CD14-positive monocyte (primary cell): ENCODE data around the gene SLC24A5. TPM values are rescaled to one million over a fixed set of nuclear protein-coding genes. Genes with fewer than 3 reads are reported as not detected.

Experiments used
- DNase-seq, 3 donors: peaks; one replicate each; pipeline ENCODE4 v3.0.0-alpha.2; 2011 to 2022
- H2AFZ ChIP-seq: 2 replicates; pipeline ENCODE4 v1.6.0; 2012; ENCODE audit warnings: mild to moderate bottlenecking, low read depth, low read length, inconsistent platforms; ENCODE audit not compliant: insufficient read depth, poor library complexity, severe bottlenecking
- H3K27ac ChIP-seq, 2 donors: 1 replicate in 1 of 2; 2 replicates in 1 of 2; pipeline ENCODE4 v1.5.1; 2012 to 2013; ENCODE audit warnings: low read length in 2 of 2, control low read depth in 1 of 2, inconsistent platforms in 1 of 2, low read depth in 1 of 2, mild to moderate bottlenecking in 1 of 2
- H3K27me3 ChIP-seq, 2 donors: one replicate each; pipeline versions ENCODE4 v1.6.0 to v1.6.1; 2011 to 2013; ENCODE audit warnings: low read length in 2 of 2; ENCODE audit not compliant: control insufficient read depth in 2 of 2, insufficient read depth in 2 of 2
- H3K36me3 ChIP-seq, 2 donors: replicated peaks in 1 of 2; 1 replicate in 1 of 2; 2 replicates in 1 of 2; pipeline versions ENCODE4 v1.5.1 to v1.6.1; 2012 to 2013; ENCODE audit warnings: low read length in 2 of 2, control low read depth in 1 of 2, inconsistent platforms in 1 of 2, mild to moderate bottlenecking in 1 of 2; ENCODE audit not compliant: insufficient read depth in 2 of 2, control insufficient read depth in 1 of 2
- H3K4me1 ChIP-seq, 2 donors: 1 replicate in 1 of 2; 2 replicates in 1 of 2; pipeline versions ENCODE4 v1.5.1 to v1.6.1; 2012 to 2013; ENCODE audit warnings: low read length in 2 of 2, control low read depth in 1 of 2, inconsistent platforms in 1 of 2, mild to moderate bottlenecking in 1 of 2, moderate library complexity in 1 of 2; ENCODE audit not compliant: insufficient read depth in 2 of 2, control insufficient read depth in 1 of 2
- H3K4me2 ChIP-seq: replicated peaks from 2 replicates; pipeline ENCODE3; 2012; ENCODE audit warnings: low read length, moderate library complexity, mild to moderate bottlenecking; ENCODE audit not compliant: poor library complexity, severe bottlenecking; ENCODE audit errors: extremely low read depth
- H3K4me3 ChIP-seq, 3 experiments: fragments of 200-600 bp in 1 of 3; sonication (generic) in 1 of 3; replicated peaks in 1 of 3; 1 replicate in 2 of 3; 2 replicates in 1 of 3; pipeline ENCODE4 v1.5.1; 2011 to 2013; ENCODE audit warnings: low read length in 3 of 3, mild to moderate bottlenecking in 3 of 3, control low read depth in 2 of 3, low read depth in 2 of 3, inconsistent platforms in 1 of 3, moderate library complexity in 1 of 3
- H3K79me2 ChIP-seq: 2 replicates; pipeline ENCODE4 v1.6.0; 2012; ENCODE audit warnings: mild to moderate bottlenecking, control low read depth, inconsistent platforms, low read length, moderate library complexity; ENCODE audit not compliant: insufficient read depth
- H3K9ac ChIP-seq: 2 replicates; pipeline ENCODE4 v1.6.0; 2017; ENCODE audit warnings: low read length, mild to moderate bottlenecking; ENCODE audit not compliant: insufficient read depth, poor library complexity, severe bottlenecking
- H3K9me3 ChIP-seq, 2 donors: replicated peaks in 1 of 2; 1 replicate in 1 of 2; 2 replicates in 1 of 2; pipeline versions ENCODE4 v1.5.1 to v1.6.1; 2012 to 2013; ENCODE audit warnings: low read length in 2 of 2, control low read depth in 1 of 2; ENCODE audit not compliant: control insufficient read depth in 1 of 2, insufficient read depth in 1 of 2
- H4K20me1 ChIP-seq: 2 replicates; pipeline ENCODE4 v1.6.0; 2012; ENCODE audit warnings: mild to moderate bottlenecking, low read length, control low read depth, moderate library complexity; ENCODE audit not compliant: insufficient read depth
- H3K27ac Mint-ChIP-seq, 7 donors: one replicate each; pipeline ENCODE4 v1.8.0; 2020; ENCODE audit warnings: mild to moderate bottlenecking in 7 of 7, mixed read lengths in 7 of 7, moderate library complexity in 6 of 7, inconsistent platforms in 2 of 7
- H3K27me3 Mint-ChIP-seq, 3 donors: one replicate each; pipeline ENCODE4 v1.8.0; 2021 to 2022; ENCODE audit warnings: low read depth in 3 of 3, mild to moderate bottlenecking in 3 of 3, mixed read lengths in 3 of 3, moderate library complexity in 3 of 3, inconsistent platforms in 1 of 3
- H3K36me3 Mint-ChIP-seq, 2 donors: one replicate each; pipeline ENCODE4 v1.8.0; 2020; ENCODE audit warnings: mixed read lengths in 2 of 2, inconsistent platforms in 1 of 2, mild to moderate bottlenecking in 1 of 2
- H3K4me1 Mint-ChIP-seq: one replicate; pipeline ENCODE4 v1.8.0; 2020; ENCODE audit warnings: mild to moderate bottlenecking, mixed read lengths
- H3K4me3 Mint-ChIP-seq, 2 donors: one replicate each; pipeline ENCODE4 v1.8.0; 2020; ENCODE audit warnings: mild to moderate bottlenecking in 2 of 2, mixed read lengths in 2 of 2, moderate library complexity in 1 of 2
- H3K9me3 Mint-ChIP-seq, 7 donors: one replicate each; pipeline ENCODE4 v1.8.0; 2020 to 2022; ENCODE audit warnings: mixed read lengths in 7 of 7, mild to moderate bottlenecking in 6 of 7, moderate library complexity in 6 of 7, inconsistent platforms in 2 of 7
- WGBS: methylation state at CpG from one replicate; pipeline ENCODE4 v1.1.5; 2013; ENCODE audit warnings: missing lambda C conversion rate; ENCODE audit not compliant: insufficient coverage; 5-methylcytosine and 5-hydroxymethylcytosine counted together
- intact Hi-C, 2 donors: fragments of 100-400 bp; cut with micrococcal nuclease; formaldehyde crosslinking; loops; one replicate each; pipeline versions ENCODE4 v1.15.0 to v1.15.1; 2023
- polyA plus RNA-seq, 3 donors: library from polyadenylated mRNA; depleted of rRNA in 1 of 3; unstranded in 2 of 3; stranded (reverse) in 1 of 3; fragments of 300-500 nt in 2 of 3; fragments of >200 nt in 1 of 3; fragmentation: Illumina TruSeq in 2 of 3; gene quantifications; 1 replicate in 2 of 3; 2 replicates in 1 of 3; pipeline ENCODE4 v1.2.3, GENCODE V29; 2012 to 2021
- TF ChIP-seq, protein P1 (sequence below): fragments of 200-600 bp; IDR thresholded peaks from one replicate; pipeline ENCODE4 v1.8.0; 2022; ENCODE audit warnings: antibody characterized with exemption, mild to moderate bottlenecking

Gene SLC24A5
- polyA plus RNA-seq, 3 donors, result not detected

DNA sequence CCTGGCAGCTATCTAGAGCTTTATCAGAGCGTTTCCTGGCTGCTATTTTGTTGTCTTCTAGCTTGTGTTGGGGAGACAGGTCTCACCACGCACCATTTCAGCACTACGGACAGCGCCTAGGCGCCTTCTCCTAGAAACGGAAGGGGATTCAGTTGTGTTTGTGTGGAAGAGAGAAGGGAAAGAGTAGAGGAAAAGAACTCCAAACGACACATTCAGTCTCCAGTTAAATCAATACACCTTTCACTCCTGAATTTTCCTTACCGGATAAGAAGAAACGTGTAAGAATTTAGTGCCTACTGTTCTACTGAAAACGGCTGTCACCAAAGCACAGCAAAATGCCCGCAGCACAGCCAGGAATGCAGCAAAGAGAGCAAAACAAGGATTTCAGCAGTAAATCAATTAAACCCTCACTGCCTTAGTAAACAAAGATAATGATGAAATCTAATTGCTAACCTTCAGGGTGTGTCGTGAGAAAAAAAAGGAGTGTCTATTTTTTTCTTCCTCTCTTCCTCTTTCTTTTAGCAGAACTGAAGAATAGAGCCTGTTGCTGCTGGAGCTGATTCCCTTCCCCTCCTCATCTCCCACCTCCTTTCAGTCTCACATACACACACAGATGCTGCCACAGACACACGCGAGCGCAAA, 70.3 kb downstream of the SLC24A5 start:
- intact Hi-C loops, result no loop called here
- H3K4me1 Mint-ChIP-seq, result peaks cover 7% of the 10 kb centered on the region
- H3K27ac Mint-ChIP-seq, result no peak overlapping the region
- H4K20me1 ChIP-seq, result no peaks in the 10 kb centered on the region
- H3K36me3 Mint-ChIP-seq, result no peaks in the 10 kb centered on the region
- no peak overlapping the region for H3K4me2 ChIP-seq
- no peak overlapping the region for H3K27ac ChIP-seq
- DNase-seq, result no peak
- H2AFZ ChIP-seq, result no peak overlapping the region
- peak overlapping the region in 1 of 2 donors; percentile 74 for H3K4me3 Mint-ChIP-seq
- peaks cover 2 to 10% of the 10 kb centered on the region in 2 donors for H3K27me3 ChIP-seq
- TF ChIP-seq, protein P1, sequence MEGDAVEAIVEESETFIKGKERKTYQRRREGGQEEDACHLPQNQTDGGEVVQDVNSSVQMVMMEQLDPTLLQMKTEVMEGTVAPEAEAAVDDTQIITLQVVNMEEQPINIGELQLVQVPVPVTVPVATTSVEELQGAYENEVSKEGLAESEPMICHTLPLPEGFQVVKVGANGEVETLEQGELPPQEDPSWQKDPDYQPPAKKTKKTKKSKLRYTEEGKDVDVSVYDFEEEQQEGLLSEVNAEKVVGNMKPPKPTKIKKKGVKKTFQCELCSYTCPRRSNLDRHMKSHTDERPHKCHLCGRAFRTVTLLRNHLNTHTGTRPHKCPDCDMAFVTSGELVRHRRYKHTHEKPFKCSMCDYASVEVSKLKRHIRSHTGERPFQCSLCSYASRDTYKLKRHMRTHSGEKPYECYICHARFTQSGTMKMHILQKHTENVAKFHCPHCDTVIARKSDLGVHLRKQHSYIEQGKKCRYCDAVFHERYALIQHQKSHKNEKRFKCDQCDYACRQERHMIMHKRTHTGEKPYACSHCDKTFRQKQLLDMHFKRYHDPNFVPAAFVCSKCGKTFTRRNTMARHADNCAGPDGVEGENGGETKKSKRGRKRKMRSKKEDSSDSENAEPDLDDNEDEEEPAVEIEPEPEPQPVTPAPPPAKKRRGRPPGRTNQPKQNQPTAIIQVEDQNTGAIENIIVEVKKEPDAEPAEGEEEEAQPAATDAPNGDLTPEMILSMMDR, result no peak
- no peak overlapping the region for H3K9ac ChIP-seq
- H3K27me3 Mint-ChIP-seq, result peaks cover 11 to 14% (median 13%) of the 10 kb centered on the region in 3 donors
- no peak overlapping the region for H3K4me3 ChIP-seq
- H3K4me1 ChIP-seq, result peaks cover 0 to 5% of the 10 kb centered on the region in 2 donors
- peaks cover 0 to 2% (median 0%) of the 10 kb centered on the region in 7 donors for H3K9me3 Mint-ChIP-seq
- no peaks in the 10 kb centered on the region for H3K79me2 ChIP-seq
- 0% methylated on average over 5 of the region's 15 CpGs for WGBS
- no peaks in the 10 kb centered on the region for H3K9me3 ChIP-seq
- no peaks in the 10 kb centered on the region for H3K36me3 ChIP-seq

DNA sequence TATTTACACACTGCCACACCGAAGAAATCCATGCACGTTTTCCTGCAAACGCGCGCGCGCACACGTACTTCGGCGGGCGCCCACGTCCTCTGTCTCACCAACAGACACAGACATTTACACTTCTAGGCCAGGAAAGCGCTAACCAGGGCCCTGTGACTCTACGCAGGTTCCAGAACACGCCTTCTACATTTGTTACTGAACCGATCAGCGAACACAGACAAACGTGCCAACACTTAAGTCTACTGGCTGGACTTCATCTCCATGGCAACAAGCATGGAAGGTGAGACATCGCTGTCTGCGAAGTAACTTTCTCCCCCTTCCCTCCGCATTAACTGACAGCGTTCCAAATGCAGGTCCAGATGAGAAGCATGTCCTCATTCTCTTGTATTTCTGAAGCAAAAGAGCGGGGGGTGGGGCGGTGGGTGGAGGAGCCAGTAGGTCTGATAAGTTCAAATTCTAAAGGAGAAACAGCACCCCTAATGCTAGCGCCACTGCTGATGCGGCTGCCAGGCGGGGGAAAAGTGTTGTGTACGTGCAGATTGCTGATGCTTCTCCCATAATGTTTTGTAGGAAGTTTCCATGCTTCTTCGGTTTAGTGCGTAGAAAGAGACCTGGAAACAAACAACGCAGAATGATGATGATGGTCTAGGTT, 70.9 kb downstream of the SLC24A5 start, which contains the start of gene CTXN2:
CTXN2 (plus strand) TSS at position 92 of the 652 bp plus-strand sequence. CDS start 9,636 bp downstream, outside the sequence.
- Mint-ChIP-seq H3K9me3 (peaks cover 0 to 2% (median 0%) of the 10 kb centered on the region in 7 donors), H3K4me1 (peaks cover 7% of the 10 kb centered on the region), H3K27me3 (peaks cover 10 to 13% (median 13%) of the 10 kb centered on the region in 3 donors), H3K4me3 (peak within 1 kb of the TSS in 1 of 2 donors; percentile 74), H3K27ac (no peak within 1 kb of the TSS), H3K36me3 (no peaks in the 10 kb centered on the region)
- H3K27ac ChIP-seq, result no peak within 1 kb of the TSS
- peaks cover 0 to 5% of the 10 kb centered on the region in 2 donors for H3K4me1 ChIP-seq
- H3K27me3 ChIP-seq, result peaks cover 2 to 10% of the 10 kb centered on the region in 2 donors
- intact Hi-C loops, result no loop called here
- no peaks in the 10 kb centered on the region for H3K9me3 ChIP-seq
- TF ChIP-seq, protein P1, result no peak
- no peaks in the 10 kb centered on the region for H3K36me3 ChIP-seq
- no peaks in the 10 kb centered on the region for H4K20me1 ChIP-seq
- 14% methylated on average over 26 of the region's 31 CpGs for WGBS
- H2AFZ ChIP-seq, result no peak within 1 kb of the TSS
- H3K4me3 ChIP-seq, result no peak within 1 kb of the TSS
- no peak within 1 kb of the TSS for H3K4me2 ChIP-seq
- H3K9ac ChIP-seq, result no peak within 1 kb of the TSS
- H3K79me2 ChIP-seq, result no peaks in the 10 kb centered on the region
- no peak for DNase-seq

Other genes starting within 250 kb of the SLC24A5 start
- under 1 TPM in 1 of 3 donors, not detected in 2; 0.37 TPM for gene MYEF2, start 57.3 kb downstream of the SLC24A5 start, polyA plus RNA-seq
- gene CTXN2, start 70.7 kb downstream of the SLC24A5 start, polyA plus RNA-seq, result not detected
- gene SLC12A1, start 85.3 kb downstream of the SLC24A5 start, polyA plus RNA-seq, result not detected
- 10 to 100 TPM; 43.8 to 71.9 (median 62.3) TPM for gene DUT, start 210.4 kb downstream of the SLC24A5 start, polyA plus RNA-seq